ENCODE data around the gene ROMO1. TPM values are rescaled to one million over a fixed set of nuclear protein-coding genes. Genes with fewer than 3 reads are reported as not detected.

The ROMO1 gene
- total RNA-seq = 284 and 482 TPM in 2 replicates

DNA sequence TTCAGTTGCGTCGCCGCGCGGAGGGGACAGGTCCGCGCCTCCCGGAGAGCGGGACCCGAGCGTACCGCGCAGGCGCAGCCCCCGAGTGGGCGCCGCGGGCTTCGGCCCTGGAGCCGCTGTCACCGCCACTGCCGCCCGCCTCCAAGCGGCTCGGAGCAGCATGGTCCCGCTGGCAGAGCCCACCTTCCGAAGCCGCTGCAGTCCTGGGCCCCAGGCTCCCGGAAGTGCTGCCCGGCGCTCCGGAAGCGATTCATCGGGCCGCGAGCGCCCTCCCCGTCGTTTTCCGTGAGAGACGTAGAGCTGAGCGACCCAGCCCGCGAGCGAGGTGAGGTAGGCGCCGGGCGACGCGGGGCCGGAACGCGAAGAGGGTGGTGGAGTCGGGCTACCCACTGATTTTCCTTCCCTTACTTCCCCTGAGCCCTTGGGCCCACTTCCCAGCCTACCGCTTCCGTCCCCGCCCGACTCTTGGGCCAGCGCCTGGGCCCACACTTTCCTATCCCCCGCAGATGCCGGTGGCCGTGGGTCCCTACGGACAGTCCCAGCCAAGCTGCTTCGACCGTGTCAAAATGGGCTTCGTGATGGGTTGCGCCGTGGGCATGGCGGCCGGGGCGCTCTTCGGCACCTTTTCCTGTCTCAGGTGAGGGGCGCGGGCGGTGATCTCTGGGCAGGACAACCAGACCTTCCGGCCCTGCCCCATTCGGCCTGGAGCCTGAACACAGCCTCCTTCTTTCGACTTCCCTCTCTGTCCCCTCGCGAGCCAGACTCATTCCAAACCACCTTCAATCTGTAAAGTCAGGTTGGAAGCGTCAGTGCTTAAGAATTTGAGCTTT lies at the start of gene ROMO1, which contains the start of gene NFS1:
Gene ROMO1 (plus strand): TSS at position 279 of the 830 bp plus-strand sequence. CDS start 228 bp downstream, at position 507.
Gene NFS1 (minus strand): TSS at position 226 of the 830 bp plus-strand sequence. CDS start 64 bp downstream, at position 162.

DNA sequence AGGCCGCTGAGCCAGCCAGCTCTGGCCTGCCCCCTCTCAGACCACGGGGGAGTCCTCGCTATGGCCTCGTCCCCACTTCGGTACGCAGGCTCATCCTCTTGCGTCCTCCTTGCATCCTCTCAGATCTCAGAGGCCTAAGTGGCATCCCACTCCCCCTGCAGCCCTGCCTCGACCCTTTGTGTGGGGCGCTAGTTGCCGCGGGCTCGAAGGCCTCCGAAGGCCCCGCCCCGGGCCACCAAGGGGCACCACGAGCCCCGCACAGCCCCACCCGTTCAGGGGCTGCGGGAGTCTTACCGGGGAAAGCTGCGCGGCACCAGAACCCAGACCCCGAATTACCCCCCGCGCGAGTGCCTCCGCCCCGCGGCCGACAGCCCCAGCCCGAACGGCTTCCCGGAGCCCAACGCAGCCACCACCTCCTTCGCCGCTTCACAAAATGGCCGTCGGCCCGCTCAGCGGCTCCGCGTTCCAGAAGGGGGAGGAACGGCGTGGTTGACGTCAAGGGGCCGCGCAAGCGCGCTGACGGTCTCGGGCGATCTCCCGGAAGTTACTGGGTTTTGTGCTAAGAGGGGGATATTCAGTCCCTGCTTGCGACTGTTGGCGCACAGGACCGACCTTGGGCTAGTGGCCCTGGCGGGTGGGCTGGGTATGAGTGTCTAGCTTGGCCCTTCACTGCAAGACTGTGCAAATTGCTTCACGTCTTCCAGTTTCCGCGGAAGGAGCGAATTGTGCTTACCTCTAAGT lies 34.6 kb upstream of the ROMO1 start, which contains the start of the genes CPNE1 and RBM12:
Gene CPNE1 (minus strand): TSS at position 435 of the 741 bp plus-strand sequence. CDS start 31,977 bp downstream, outside the sequence.
Gene RBM12 (minus strand): TSS at position 435 of the 741 bp plus-strand sequence. CDS start 9,578 bp downstream, outside the sequence.

DNA sequence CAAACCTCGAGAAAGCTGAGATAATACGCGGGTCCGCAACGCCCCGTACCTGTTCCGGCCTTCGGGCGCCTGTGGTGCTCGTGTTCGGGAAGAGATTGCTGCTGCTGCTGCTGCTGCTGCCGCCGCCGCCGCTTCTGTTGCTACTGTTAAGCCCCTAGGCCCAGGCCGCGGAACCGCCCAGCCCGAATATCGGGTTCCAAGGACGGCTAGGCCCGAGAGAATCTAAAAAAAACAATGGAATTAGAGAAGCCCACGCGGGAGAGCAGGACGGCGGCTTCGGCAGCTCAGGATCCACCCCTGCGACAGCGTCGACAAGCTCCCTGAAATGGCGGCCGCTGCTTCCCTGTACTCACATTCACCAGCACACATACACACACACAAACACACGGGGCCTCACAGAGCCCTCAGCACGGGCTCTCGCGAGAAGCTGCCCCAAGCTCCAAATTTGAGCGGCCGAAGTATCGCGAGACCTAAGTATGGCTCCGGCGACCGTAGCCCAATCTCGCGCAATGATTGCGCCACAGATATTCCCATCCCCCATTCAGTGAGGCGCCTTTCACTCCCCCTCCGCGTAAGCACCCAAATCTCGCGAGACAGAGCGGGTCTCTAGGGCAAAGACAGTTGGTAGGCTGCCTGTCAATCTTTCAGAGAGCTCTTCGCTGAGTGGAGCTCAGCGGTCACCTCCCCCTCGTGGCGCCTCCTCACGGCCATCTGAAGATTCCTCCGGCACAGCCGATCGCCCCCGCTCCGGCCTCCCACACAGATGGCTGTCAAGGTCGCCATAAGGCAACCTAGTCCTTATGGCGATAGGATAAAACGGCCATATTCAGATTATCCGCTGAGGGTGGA lies 42.9 kb downstream of the ROMO1 start, which contains the start of gene RBM39:
Gene RBM39 (minus strand): TSS at position 369 of the 849 bp plus-strand sequence. CDS start 1,386 bp downstream, outside the sequence.

Other genes starting within 250 kb of the ROMO1 start
- gene CEP250, start 243.8 kb upstream of the ROMO1 start, total RNA-seq = 23.7 and 30.9 TPM in 2 replicates
- not detected in 2 replicates for gene C20orf173, start 169.8 kb upstream of the ROMO1 start, total RNA-seq
- 407 and 670 TPM in 2 replicates for gene ERGIC3, start 157.3 kb upstream of the ROMO1 start, total RNA-seq
- 4.7 and 10.2 TPM in 2 replicates for gene SPAG4, start 83.6 kb upstream of the ROMO1 start, total RNA-seq
- 169 and 177 TPM in 2 replicates for gene CPNE1, start 34.5 kb upstream of the ROMO1 start, total RNA-seq
- 24.6 and 29.3 TPM in 2 replicates for gene RBM12, start 34.5 kb upstream of the ROMO1 start, total RNA-seq
- gene NFS1, start 53 bp upstream of the ROMO1 start, total RNA-seq = 18.9 and 24.0 TPM in 2 replicates
- 335 and 481 TPM in 2 replicates for gene RBM39, start 42.9 kb downstream of the ROMO1 start, total RNA-seq
- 19.3 and 24.7 TPM in 2 replicates for gene PHF20, start 72.6 kb downstream of the ROMO1 start, total RNA-seq